Endothelial cell of umbilical vein (primary cell): Measurements from ENCODE around the gene TUBB1. TPM values are rescaled to one million over a fixed set of nuclear protein-coding genes. Genes with fewer than 3 reads are reported as not detected.
A peak's percentile ranks its signal among the peaks of the same experiment; 100 is the strongest.
"Not testable (repeated sequence)": the region's sequence is repeated elsewhere in the genome, so short reads cannot be mapped to it uniquely, and the experiment has no call there.

Experiments
- BruUV-seq: library from RNA; stranded (reverse); fragments of 400-500 nt; replicated peaks from 2 replicates; lab custom pipeline; 2021; lab: Mats Ljungman, UMichigan
- CTCF ChIA-PET: fragments of 300-600, 350-600 bp; sonication (Branson Sonifier 250); formaldehyde crosslinking; loops from one replicate; lab custom pipeline; 2021; ENCODE audit warnings: antibody characterized with exemption, inconsistent platforms; lab: Charles Lee
- POLR2A ChIA-PET: fragments of 300-600, 350-600 bp; sonication (Branson Sonifier 250); formaldehyde crosslinking; loops from one replicate; lab custom pipeline; 2021; ENCODE audit warnings: antibody characterized with exemption, inconsistent platforms; lab: Charles Lee
- DNase-seq: peaks from one replicate; pipeline ENCODE4 v3.0.0-alpha.2; 2011; ENCODE audit warnings: low read depth, low spot score
- FAIRE-seq: peaks from 2 replicates; lab custom pipeline; 2011; peaks lifted over from hg19 to GRCh38; lab: Jason Lieb, UNC
- H2AFZ ChIP-seq: 2 replicates; pipeline ENCODE4 v1.6.0; 2012; ENCODE audit warnings: low read depth, low read length, control low read depth, inconsistent platforms
- H3K27ac ChIP-seq: 2 replicates; pipeline ENCODE4 v1.5.1; 2011; ENCODE audit warnings: low read depth, mild to moderate bottlenecking, control low read depth, low read length, moderate library complexity; ENCODE audit not compliant: insufficient read depth
- H3K27me3 ChIP-seq, 2 experiments: 2 replicates each; pipeline versions ENCODE4 v1.6.0 to v1.6.1; 2011; ENCODE audit warnings: low read length in 2 of 2, mixed read lengths in 1 of 2; ENCODE audit not compliant: control insufficient read depth in 2 of 2, insufficient read depth in 2 of 2
- H3K36me3 ChIP-seq, 2 experiments: 2 replicates in 1 of 2; 3 replicates in 1 of 2; pipeline ENCODE4 v1.5.1; 2011; ENCODE audit warnings: low read length in 2 of 2, mild to moderate bottlenecking in 1 of 2, moderate library complexity in 1 of 2; ENCODE audit not compliant: control insufficient read depth in 2 of 2, insufficient read depth in 2 of 2; ENCODE audit errors: extremely low read depth in 1 of 2
- H3K4me1 ChIP-seq: 3 replicates; pipeline ENCODE4 v1.5.1; 2011; ENCODE audit warnings: mild to moderate bottlenecking, low read length; ENCODE audit not compliant: control insufficient read depth, insufficient read depth; ENCODE audit errors: extremely low read depth
- H3K4me2 ChIP-seq: 2 replicates; pipeline ENCODE4 v1.6.1; 2011; ENCODE audit warnings: low read length, control low read depth, mixed read lengths; ENCODE audit not compliant: insufficient read depth
- H3K4me3 ChIP-seq, 3 experiments: fragments of 200-600 bp in 1 of 3; sonication (generic), shearing (Covaris generic) in 1 of 3; replicated peaks in 1 of 3; 2 replicates each; pipeline ENCODE4 v1.5.1; 2011 to 2016; ENCODE audit warnings: control low read depth in 3 of 3, low read length in 3 of 3, mild to moderate bottlenecking in 2 of 3, inconsistent platforms in 1 of 3, low read depth in 1 of 3, moderate library complexity in 1 of 3; ENCODE audit not compliant: insufficient read depth in 1 of 3
- H3K79me2 ChIP-seq: 2 replicates; pipeline ENCODE4 v1.6.0; 2012; ENCODE audit warnings: low read length, inconsistent platforms; ENCODE audit not compliant: control insufficient read depth, insufficient read depth
- H3K9ac ChIP-seq: replicated peaks from 2 replicates; pipeline ENCODE3; 2011; ENCODE audit warnings: low read length, control low read depth; ENCODE audit not compliant: insufficient read depth; ENCODE audit errors: extremely low read depth
- H3K9me1 ChIP-seq: replicated peaks from 3 replicates; pipeline ENCODE4 v1.6.0; 2011; ENCODE audit warnings: mild to moderate bottlenecking, low read length; ENCODE audit not compliant: control insufficient read depth, insufficient read depth; ENCODE audit errors: extremely low read depth
- H3K9me3 ChIP-seq: replicated peaks from 2 replicates; pipeline ENCODE4 v1.5.1; 2012; ENCODE audit warnings: low read length, inconsistent platforms; ENCODE audit not compliant: control insufficient read depth, insufficient read depth
- H4K20me1 ChIP-seq: replicated peaks from 2 replicates; pipeline ENCODE3; 2011; ENCODE audit warnings: mild to moderate bottlenecking, low read length; ENCODE audit not compliant: control insufficient read depth, insufficient read depth; ENCODE audit errors: extremely low read depth
- EZH2 ChIP-seq: IDR thresholded peaks from 2 replicates; pipeline ENCODE4 v1.6.1; 2012; ENCODE audit warnings: borderline replicate concordance, low read depth, mild to moderate bottlenecking, moderate library complexity, low read length, inconsistent platforms; ENCODE audit not compliant: severe bottlenecking
- JUN ChIP-seq: IDR thresholded peaks from 2 replicates; pipeline ENCODE4 v1.6.1; 2011; ENCODE audit warnings: borderline replicate concordance, low read depth; ENCODE audit not compliant: insufficient read length, insufficient read depth
- POLR2A ChIP-seq: IDR thresholded peaks from 2 replicates; pipeline ENCODE4 v1.6.1; 2012; ENCODE audit warnings: low read depth, mild to moderate bottlenecking, control low read depth, low read length
- dilution Hi-C: fragments of 300-500 bp; cut with MboI; formaldehyde crosslinking; loops from one replicate; pipeline ENCODE4 v1.15.0; 2019; ENCODE audit warnings: low sequenced_read_pairs; ENCODE audit not compliant: extremely low pct_ligation_motif_present
- intact Hi-C: fragments of 100-400 bp; cut with micrococcal nuclease; formaldehyde crosslinking; loops from one replicate; pipeline ENCODE4 v1.10.0; 2022
- polyA plus RNA-seq, 4 experiments: library from polyadenylated mRNA; depleted of rRNA in 3 of 4; stranded (reverse) in 3 of 4; unstranded in 1 of 4; fragments of >200 nt; gene quantifications; 2 replicates each; pipeline versions ENCODE4 v1.2.1 to v1.2.3, GENCODE V29; 2011 to 2012; ENCODE audit warnings: missing spikeins in 1 of 4
- total RNA-seq: library from RNA; stranded (reverse); gene quantifications from 2 replicates; pipeline ENCODE4 v1.2.3, GENCODE V29; 2021
- TF ChIP-seq, protein P1 (sequence below), 2 donors: IDR thresholded peaks; 1 replicate in 1 of 2; 2 replicates in 1 of 2; pipeline ENCODE4 v1.5.1; 2011; ENCODE audit warnings: low read length in 2 of 2, mild to moderate bottlenecking in 2 of 2, moderate library complexity in 2 of 2, control low read depth in 1 of 2, inconsistent platforms in 1 of 2, low read depth in 1 of 2; ENCODE audit not compliant: insufficient read depth in 1 of 2; ENCODE audit errors: extremely low read depth in 1 of 2
- TF ChIP-seq, protein P2 (sequence below): IDR thresholded peaks from 2 replicates; pipeline ENCODE4 v1.6.1; 2011; ENCODE audit not compliant: insufficient read depth, insufficient read length

TUBB1 gene
- total and polyA plus RNA-seq, 2 donors (not counting 3 experiments of a cell fraction or from before 2014, with no cell fraction given), result 0.04 TPM; not detected in 1

DNA sequence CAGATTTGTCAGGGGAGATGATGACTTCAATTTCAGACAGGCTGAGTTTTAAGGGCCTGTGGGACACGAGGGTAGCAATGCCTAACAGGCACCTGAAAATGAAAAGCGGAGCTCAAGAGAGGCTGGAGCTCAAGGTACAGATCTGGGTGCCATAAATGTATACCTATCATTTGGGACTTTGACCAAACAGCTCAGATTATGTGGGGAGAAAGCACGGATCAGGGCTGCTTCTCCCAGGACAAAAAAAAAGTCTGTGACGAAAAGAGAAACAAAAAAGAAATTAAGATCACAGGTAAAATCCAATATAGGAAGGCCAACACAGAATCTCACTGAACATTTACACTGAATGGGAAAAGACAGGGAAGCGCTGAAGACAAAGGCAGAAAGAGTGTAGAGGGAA, 21.4 kb downstream of the TUBB1 start:
- intact Hi-C loops (no loop called here), dilution Hi-C loops (no loop called here)
- peaks cover 14 to 21% of the 10 kb centered on the region in 2 experiments for H3K36me3 ChIP-seq
- H3K27ac ChIP-seq, result no peak overlapping the region
- DNase-seq (no peak), FAIRE-seq (no peak)
- H3K27me3 ChIP-seq, result no peaks in the 10 kb centered on the region
- TF ChIP-seq EZH2 (no peak), JUN (no peak), POLR2A (no peak)
- TF ChIP-seq, protein P1, sequence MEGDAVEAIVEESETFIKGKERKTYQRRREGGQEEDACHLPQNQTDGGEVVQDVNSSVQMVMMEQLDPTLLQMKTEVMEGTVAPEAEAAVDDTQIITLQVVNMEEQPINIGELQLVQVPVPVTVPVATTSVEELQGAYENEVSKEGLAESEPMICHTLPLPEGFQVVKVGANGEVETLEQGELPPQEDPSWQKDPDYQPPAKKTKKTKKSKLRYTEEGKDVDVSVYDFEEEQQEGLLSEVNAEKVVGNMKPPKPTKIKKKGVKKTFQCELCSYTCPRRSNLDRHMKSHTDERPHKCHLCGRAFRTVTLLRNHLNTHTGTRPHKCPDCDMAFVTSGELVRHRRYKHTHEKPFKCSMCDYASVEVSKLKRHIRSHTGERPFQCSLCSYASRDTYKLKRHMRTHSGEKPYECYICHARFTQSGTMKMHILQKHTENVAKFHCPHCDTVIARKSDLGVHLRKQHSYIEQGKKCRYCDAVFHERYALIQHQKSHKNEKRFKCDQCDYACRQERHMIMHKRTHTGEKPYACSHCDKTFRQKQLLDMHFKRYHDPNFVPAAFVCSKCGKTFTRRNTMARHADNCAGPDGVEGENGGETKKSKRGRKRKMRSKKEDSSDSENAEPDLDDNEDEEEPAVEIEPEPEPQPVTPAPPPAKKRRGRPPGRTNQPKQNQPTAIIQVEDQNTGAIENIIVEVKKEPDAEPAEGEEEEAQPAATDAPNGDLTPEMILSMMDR (IDR thresholded peaks at IDR 0.05; ENCODE audit: extremely low read depth in 1 of 2, insufficient read depth in 1 of 2, low read depth in 1 of 2, low read length in 2 of 2), result no peak
- TF ChIP-seq, protein P2, sequence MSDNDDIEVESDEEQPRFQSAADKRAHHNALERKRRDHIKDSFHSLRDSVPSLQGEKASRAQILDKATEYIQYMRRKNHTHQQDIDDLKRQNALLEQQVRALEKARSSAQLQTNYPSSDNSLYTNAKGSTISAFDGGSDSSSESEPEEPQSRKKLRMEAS, result no peak
- peak overlapping the region; percentile 31 for H3K4me2 ChIP-seq
- no peak overlapping the region for H2AFZ ChIP-seq
- no TSS peak for BruUV-seq
- H3K4me1 ChIP-seq, result peaks cover 8% of the 10 kb centered on the region
- peaks cover 48% of the 10 kb centered on the region for H3K79me2 ChIP-seq
- H3K4me3 ChIP-seq, result no peak overlapping the region
- CTCF ChIA-PET, result interaction anchor here (1.6 kb wide), 1 partner anchor 9 kb away, joined by 4 read pairs; the partner anchor contains the start of gene ATP5F1E
- POLR2A ChIA-PET, result interaction anchor here (1.0 kb wide), 1 partner anchor 8 kb away, joined by 4 read pairs; the partner anchor contains the start of gene ATP5F1E
- H3K9me1 ChIP-seq, result no peaks in the 10 kb centered on the region
- H3K9me3 ChIP-seq, result no peaks in the 10 kb centered on the region
- no peak overlapping the region for H3K9ac ChIP-seq
- no peaks in the 10 kb centered on the region for H4K20me1 ChIP-seq

DNA sequence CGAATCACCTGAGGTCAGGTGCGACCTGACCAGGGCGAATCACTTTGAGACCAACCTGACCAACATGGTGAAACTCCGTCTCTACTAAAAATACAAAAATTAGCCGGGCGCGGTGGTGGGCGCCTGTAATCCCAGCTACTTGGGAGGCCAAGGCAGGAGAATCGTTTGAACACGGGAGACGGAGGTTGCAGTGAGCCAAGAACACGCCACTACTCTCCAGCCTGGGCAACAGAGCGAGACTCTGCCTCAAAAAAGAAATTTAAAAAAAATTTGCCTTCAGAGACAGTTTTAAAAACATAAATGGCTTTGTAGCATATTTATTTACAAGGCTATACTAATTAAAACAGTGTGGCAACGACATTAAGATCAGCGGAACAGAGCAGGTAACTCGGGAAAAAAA, 22.3 kb downstream of the TUBB1 start:
- POLR2A ChIA-PET, H3K9ac ChIP-seq, dilution Hi-C loops, H3K4me1 ChIP-seq, H4K20me1 ChIP-seq, H3K27ac ChIP-seq, BruUV-seq, H3K9me1 ChIP-seq, H2AFZ ChIP-seq, DNase-seq, intact Hi-C loops, H3K9me3 ChIP-seq, H3K27me3 ChIP-seq, FAIRE-seq: not testable (repeated sequence)
- CTCF ChIA-PET, result interaction anchor here (0.8 to 1.9 kb wide), 4 partner anchors 9 to 180 kb away, joined by 3 to 5 read pairs (median 4); partner anchors contain the start of gene ATP5F1E
- H3K4me3 ChIP-seq, result peak overlapping the region in 2 of 3 experiments; percentile 69 to 91
- peak overlapping the region; percentile 87 for H3K4me2 ChIP-seq
- peaks cover 48% of the 10 kb centered on the region for H3K79me2 ChIP-seq
- peaks cover 7 to 13% of the 10 kb centered on the region in 2 experiments for H3K36me3 ChIP-seq
